GM12878 (cell line): ENCODE measurements around the gene LLPH. TPM values are rescaled to one million over a fixed set of nuclear protein-coding genes. Genes with fewer than 3 reads are reported as not detected.

ENCODE experiments used
- ATAC-seq: fragments of 200-7000 bp; cut with Tn5 transposase; 3 replicates; pipeline ENCODE4 v1.9.1; 2020; ENCODE audit warnings: mild to moderate bottlenecking, moderate library complexity
- BruUV-seq: library from RNA; stranded (reverse); fragments of 400-500 nt; replicated peaks from 2 replicates; lab custom pipeline; 2021; lab: Mats Ljungman, UMichigan
- CTCF ChIA-PET: fragments of 300-600 bp; sonication (Branson Sonifier 250); formaldehyde crosslinking; extraction: SDS; loops from one replicate; lab custom pipeline; 2021; ENCODE audit warnings: inconsistent platforms; lab: Yijun Ruan, JAX
- POLR2A ChIA-PET: fragments of 350-600 bp; formaldehyde crosslinking; extraction: SDS; loops from one replicate; lab custom pipeline; 2021; ENCODE audit warnings: inconsistent platforms; lab: Charles Lee
- RAD21 ChIA-PET: fragments of 300-600 bp; sonication (Branson Sonifier 250); formaldehyde crosslinking; loops from one replicate; lab custom pipeline; 2023; ENCODE audit warnings: antibody characterized with exemption; ENCODE audit not compliant: unreplicated experiment; lab: Charles Lee
- SMC1A ChIA-PET: fragments of 300-600 bp; sonication (Branson Sonifier 250); formaldehyde crosslinking; loops from one replicate; lab custom pipeline; 2023; ENCODE audit not compliant: unreplicated experiment, uncharacterized antibody; lab: Charles Lee
- DNase-seq: peaks from one replicate; pipeline ENCODE4 v3.0.0-alpha.2; 2011; ENCODE audit warnings: low read depth, low spot score
- FAIRE-seq: peaks from 3 replicates; lab custom pipeline; 2011; peaks lifted over from hg19 to GRCh38; lab: Jason Lieb, UNC
- H2AFZ ChIP-seq: 2 replicates; pipeline ENCODE4 v1.6.0; 2011; ENCODE audit warnings: low read depth, low read length, control low read depth; ENCODE audit not compliant: control insufficient read depth
- H3K27ac ChIP-seq: 2 replicates; pipeline ENCODE4 v1.5.1; 2011; ENCODE audit warnings: control low read depth; ENCODE audit not compliant: control insufficient read depth, insufficient read depth
- H3K27me3 ChIP-seq, 2 experiments: replicated peaks in 1 of 2; 2 replicates each; pipeline versions ENCODE4 v1.6.0 to v1.6.1; 2011; ENCODE audit warnings: low read length in 1 of 2; ENCODE audit not compliant: control insufficient read depth in 2 of 2, insufficient read depth in 2 of 2
- H3K36me3 ChIP-seq, 2 experiments: 2 replicates each; pipeline ENCODE4 v1.5.1; 2011; ENCODE audit warnings: low read length in 1 of 2; ENCODE audit not compliant: control insufficient read depth in 2 of 2, insufficient read depth in 2 of 2
- H3K4me1 ChIP-seq: 2 replicates; pipeline ENCODE4 v1.6.1; 2011; ENCODE audit warnings: mild to moderate bottlenecking, low read length, moderate library complexity, mixed read lengths; ENCODE audit not compliant: control insufficient read depth, insufficient read depth
- H3K4me2 ChIP-seq: 2 replicates; pipeline ENCODE4 v1.6.0; 2011; ENCODE audit warnings: control low read depth; ENCODE audit not compliant: control insufficient read depth, insufficient read depth
- H3K4me3 ChIP-seq: fragments of 200-600 bp; sonication (generic); 2 replicates; pipeline ENCODE4 v1.5.1; 2016
- H3K79me2 ChIP-seq: 2 replicates; pipeline ENCODE4 v1.6.0; 2011; ENCODE audit warnings: low read length; ENCODE audit not compliant: control insufficient read depth, insufficient read depth
- H3K9ac ChIP-seq: 2 replicates; pipeline ENCODE4 v1.8.0; 2011; ENCODE audit warnings: low read length, control low read depth, mixed read lengths; ENCODE audit not compliant: control insufficient read depth, insufficient read depth
- H3K9me3 ChIP-seq: replicated peaks from 3 replicates; pipeline ENCODE4 v1.5.1; 2011; ENCODE audit warnings: mild to moderate bottlenecking, low read length; ENCODE audit not compliant: control insufficient read depth, insufficient read depth
- H4K20me1 ChIP-seq: 2 replicates; pipeline ENCODE4 v1.6.0; 2011; ENCODE audit not compliant: control insufficient read depth, insufficient read depth
- CHD4 ChIP-seq: fragments of 200-600 bp; sonication (generic); IDR thresholded peaks from 2 replicates; pipeline ENCODE4 v1.6.1; 2016; ENCODE audit warnings: mild to moderate bottlenecking
- FOXK2 ChIP-seq: fragments of 450-650 bp; IDR thresholded peaks from 2 replicates; pipeline ENCODE4 v1.6.1; 2017; ENCODE audit warnings: mild to moderate bottlenecking, moderate library complexity
- GATAD2B ChIP-seq: fragments of 450-650 bp; conservative IDR thresholded peaks from 2 replicates; pipeline ENCODE4 v1.6.1; 2017; ENCODE audit warnings: low read depth, mild to moderate bottlenecking, moderate library complexity
- JUNB ChIP-seq: IDR thresholded peaks from 2 replicates; pipeline ENCODE4 v1.6.1; 2016; ENCODE audit warnings: antibody characterized with exemption, mild to moderate bottlenecking
- MLLT1 ChIP-seq: fragments of 450-650 bp; IDR thresholded peaks from 2 replicates; pipeline ENCODE4 v1.6.1; 2016; ENCODE audit warnings: mild to moderate bottlenecking
- MYC ChIP-seq: IDR thresholded peaks from 2 replicates; pipeline ENCODE4 v1.6.1; 2011; ENCODE audit warnings: mild to moderate bottlenecking, low read length, moderate library complexity, inconsistent platforms; ENCODE audit not compliant: insufficient read depth, insufficient replicate concordance, insufficient read length, severe bottlenecking
- NKRF ChIP-seq: fragments of 450-650 bp; conservative IDR thresholded peaks from 2 replicates; pipeline ENCODE4 v1.6.1; 2017; ENCODE audit warnings: mild to moderate bottlenecking, moderate library complexity
- NR2F1 ChIP-seq: fragments of 450-650 bp; conservative IDR thresholded peaks from 2 replicates; pipeline ENCODE4 v1.6.1; 2017; ENCODE audit warnings: mild to moderate bottlenecking
- PKNOX1 ChIP-seq: fragments of 450-650 bp; IDR thresholded peaks from 2 replicates; pipeline ENCODE4 v1.6.1; 2016; ENCODE audit warnings: mild to moderate bottlenecking
- POLR2A ChIP-seq: IDR thresholded peaks from 2 replicates; pipeline ENCODE4 v1.6.1; 2011; ENCODE audit warnings: low read depth, mild to moderate bottlenecking, low read length
- POLR2AphosphoS2 ChIP-seq: IDR thresholded peaks from 2 replicates; pipeline ENCODE4 v1.6.1; 2011; ENCODE audit warnings: low read depth, mild to moderate bottlenecking, low read length, improper control_type of control experiment, moderate library complexity
- SMAD1 ChIP-seq: fragments of 450-650 bp; IDR thresholded peaks from 2 replicates; pipeline ENCODE4 v1.6.1; 2018; ENCODE audit warnings: mild to moderate bottlenecking, low read depth; ENCODE audit not compliant: partially characterized antibody
- SMARCA5 ChIP-seq: fragments of 450-650 bp; IDR thresholded peaks from 2 replicates; pipeline ENCODE4 v1.6.1; 2017; ENCODE audit warnings: mild to moderate bottlenecking
- ZBTB4 ChIP-seq: fragments of 450-650 bp; formaldehyde crosslinking; IDR thresholded peaks from 2 replicates; pipeline ENCODE4 v1.4.0; 2022; ENCODE audit warnings: mild to moderate bottlenecking, moderate library complexity
- ZZZ3 ChIP-seq: IDR thresholded peaks from 2 replicates; pipeline ENCODE4 v1.6.1; 2011; ENCODE audit warnings: low read depth; ENCODE audit not compliant: control insufficient read depth, insufficient read length
- WGBS: methylation state at CpG from one replicate; pipeline ENCODE4 v1.1.6; 2016; ENCODE audit warnings: low lambda C conversion rate; ENCODE audit not compliant: insufficient replicate concordance, insufficient coverage; ENCODE audit errors: missing lambda C conversion rate; 5-methylcytosine and 5-hydroxymethylcytosine counted together
- in situ Hi-C: fragments of 300-500 bp; cut with MboI; formaldehyde crosslinking; loops from 9 replicates; pipeline ENCODE4 v1.14.3; 2018; ENCODE audit warnings: mixed read lengths
- intact Hi-C: fragments of 100-400 bp; cut with micrococcal nuclease; formaldehyde crosslinking; loops from one replicate; pipeline ENCODE4 v1.14.2; 2022; ENCODE audit not compliant: unreplicated experiment
- polyA plus RNA-seq, 11 experiments: library from polyadenylated mRNA; depleted of rRNA in 4 of 11; unstranded in 6 of 11; stranded (reverse) in 5 of 11; fragments of >200 nt; fragmentation: Nextera tagmentation in 4 of 11; fragmentation: Illumina TruSeq in 1 of 11; extraction: Ambion mirVana in 4 of 11; extraction: Trizol in 1 of 11; gene quantifications; 1 replicate in 1 of 11; 2 replicates in 10 of 11; pipeline versions ENCODE4 v1.2.1 to v1.2.3, GENCODE V29; 2011 to 2016; ENCODE audit warnings: inconsistent platforms in 2 of 11, missing spikeins in 2 of 11, low read depth in 1 of 11
- total RNA-seq, 4 experiments: library from RNA; depleted of rRNA in 3 of 4; stranded (reverse); fragments of >200 nt in 3 of 4; fragmentation: Illumina TruSeq in 1 of 4; extraction: Trizol in 1 of 4; gene quantifications; 2 replicates each; pipeline versions ENCODE4 v1.2.1 to v1.2.3, GENCODE V29; 2013 to 2021

LLPH gene
- total and polyA plus RNA-seq, 10 of the 15 experiments (the other 5 are each of a cell fraction or from before 2014, with no cell fraction given), result 15.2 to 107 (median 70.4) TPM

GRCh38 chr12:66109056-66109455 is 21.5 kb downstream of the LLPH start (continued):
- TF ChIP-seq NKRF, result no peak
- TF ChIP-seq, all 136 proteins: peak for 0

GRCh38 chr12:66108386-66108785 is 22.2 kb downstream of the LLPH start:
- ChIA-PET CTCF (interaction anchor here (0.8 to 6.2 kb wide), 14 partner anchors 8 to 552 kb away, joined by 3 to 37 read pairs (median 3); partner anchors contain the start of gene LLPH), POLR2A (no interaction called here), RAD21 (interaction anchor here (0.6 to 3.4 kb wide), 5 partner anchors 21 to 552 kb away, joined by 3 to 22 read pairs (median 6); no protein-coding TSS in a partner anchor), SMC1A (interaction anchor here (0.8 to 2.0 kb wide), 6 partner anchors 18 to 552 kb away, joined by 3 to 7 read pairs (median 6); no protein-coding TSS in a partner anchor)
- no peak for FAIRE-seq
- Histone ChIP-seq H3K9ac (no peak overlapping the region), H4K20me1 (no peaks in the 10 kb centered on the region), H3K36me3 (no peaks in the 10 kb centered on the region), H2AFZ (no peak overlapping the region), H3K79me2 (no peaks in the 10 kb centered on the region), H3K27ac (no peak overlapping the region), H3K9me3 (no peaks in the 10 kb centered on the region), H3K4me2 (no peak overlapping the region), H3K4me1 (no peaks in the 10 kb centered on the region), H3K4me3 (no peak overlapping the region), H3K27me3 (no peaks in the 10 kb centered on the region)
- no peak for ATAC-seq
- no peak for DNase-seq
- in situ Hi-C loops, result loop anchor here (5.0 to 10.0 kb wide), 3 partner anchors 551 to 1214 kb away; no protein-coding TSS in a partner anchor
- no TSS peak for BruUV-seq
- 100% methylated on average over 1 of the region's 1 CpG for WGBS
- intact Hi-C loops, result loop anchor here (5.0 kb wide), 2 partner anchors 156 to 299 kb away; no protein-coding TSS in a partner anchor
- TF ChIP-seq CHD4 (no peak), GATAD2B (no peak), NR2F1 (no peak), SMAD1 (no peak), MYC (no peak), SMARCA5 (no peak), MLLT1 (no peak), FOXK2 (no peak), ZBTB4 (CRISPR knock-in tag) (no peak), ZZZ3 (no peak), PKNOX1 (no peak), JUNB (no peak), POLR2A (no peak), POLR2AphosphoS2 (no peak)
